ENCODE measurements around the gene MACROH2A2. TPM values are rescaled to one million over a fixed set of nuclear protein-coding genes. Genes with fewer than 3 reads are reported as not detected.
"Not testable (repeated sequence)": the region's sequence is repeated elsewhere in the genome, so short reads cannot be mapped to it uniquely, and the experiment has no call there.

MACROH2A2 gene
- total RNA-seq, 3 donors from 2014 or later, result 7.3 to 13.6 (median 8.7) TPM

- no peak for ATAC-seq
- no peak for DNase-seq
- H3K36me3 ChIP-seq (ENCODE audit: low read depth), result peaks cover 11% of the 10 kb centered on the region
These were observed 102.7 kb downstream of the MACROH2A2 start for GRCh38 chr10:70155255-70155838.

GRCh38 chr10:70158113-70158512 lies 105.5 kb downstream of the MACROH2A2 start:
- no peaks in the 10 kb centered on the region for H3K4me1 ChIP-seq (ENCODE audit: low read depth)
- peaks cover 11% of the 10 kb centered on the region for H3K36me3 ChIP-seq (ENCODE audit: low read depth)
- no peak overlapping the region for H3K4me3 ChIP-seq
- intact Hi-C loops (cut with DNase I, micrococcal nuclease), result no loop called here
- DNase-seq (no peak), ATAC-seq (no peak)
- H3K9me3 ChIP-seq, result no peaks in the 10 kb centered on the region
- TF ChIP-seq CTCF (IDR thresholded peaks at IDR 0.05), result no peak

More at GRCh38 chr10:70155255-70155838, 102.7 kb downstream of the MACROH2A2 start:
- H3K4me3 ChIP-seq, result no peak overlapping the region
- intact Hi-C loops (cut with DNase I, micrococcal nuclease), result no loop called here
- no peak for TF ChIP-seq CTCF (IDR thresholded peaks at IDR 0.05)
- H3K9me3 ChIP-seq, result no peaks in the 10 kb centered on the region
- no peaks in the 10 kb centered on the region for H3K4me1 ChIP-seq (ENCODE audit: low read depth)

- H3K4me1 ChIP-seq (ENCODE audit: low read depth); H3K36me3 ChIP-seq (ENCODE audit: low read depth): not testable (repeated sequence)
These were observed 106.7 kb downstream of the MACROH2A2 start for GRCh38 chr10:70159366-70159765.

GRCh38 chr10:70160798-70161197 lies 108.2 kb downstream of the MACROH2A2 start:
- H3K9me3 ChIP-seq, result no peaks in the 10 kb centered on the region
- no peaks in the 10 kb centered on the region for H3K4me1 ChIP-seq (ENCODE audit: low read depth)
- intact Hi-C loops (cut with DNase I, micrococcal nuclease), result no loop called here
- no peak for ATAC-seq
- no peak for TF ChIP-seq CTCF (IDR thresholded peaks at IDR 0.05)
- H3K36me3 ChIP-seq (ENCODE audit: low read depth), result peaks cover 7% of the 10 kb centered on the region
- H3K4me3 ChIP-seq, result no peak overlapping the region
- no peak for DNase-seq

More at GRCh38 chr10:70159366-70159765, 106.7 kb downstream of the MACROH2A2 start:
- H3K9me3 ChIP-seq; ATAC-seq; intact Hi-C loops (cut with DNase I, micrococcal nuclease); H3K4me3 ChIP-seq; DNase-seq: not testable (repeated sequence)

Other genes starting within 250 kb of the MACROH2A2 start
- gene AIFM2, start 80.0 kb downstream of the MACROH2A2 start, total RNA-seq, result 10 to 100 TPM; 21.0 to 23.0 (median 22.7) TPM
- gene TYSND1, start 93.9 kb downstream of the MACROH2A2 start, total RNA-seq, result 10 to 100 TPM; 15.3 to 19.7 (median 15.8) TPM
- gene SAR1A, start 117.7 kb downstream of the MACROH2A2 start, total RNA-seq, result 100 to 1,000 TPM in 1 of 3 donors, 10 to 100 TPM in 2; 77.5 to 102 (median 78.1) TPM
- gene PPA1, start 180.6 kb downstream of the MACROH2A2 start, total RNA-seq, result 100 to 1,000 TPM in 2 of 3 donors, 10 to 100 TPM in 1; 97.1 to 166 (median 100) TPM
- under 1 TPM; 0.06 to 0.10 (median 0.06) TPM for gene NPFFR1, start 231.2 kb downstream of the MACROH2A2 start, total RNA-seq

All from mucosa of descending colon (tissue), 3 donors.